Embryonic facial prominence (tissue), 1 donor: ENCODE data around the gene IQUB.
"Not testable (repeated sequence)": the region's sequence is repeated elsewhere in the genome, so short reads cannot be mapped to it uniquely, and the experiment has no call there.

Experiments used
- DNase-seq: peaks from one replicate; pipeline ENCODE4 v3.0.0-alpha.2; 2016; ENCODE audit errors: extremely low spot score

Gene IQUB

GRCh38 chr7:123492485-123492884 lies 41.9 kb downstream of the IQUB start:
- DNase-seq, result no peak

- no peak for DNase-seq
These were observed 48.7 kb downstream of the IQUB start for GRCh38 chr7:123485721-123486120.

- DNase-seq, result no peak
These were observed 49.2 kb downstream of the IQUB start for GRCh38 chr7:123485187-123485586.

GRCh38 chr7:123484199-123484598 lies 50.2 kb downstream of the IQUB start:
- DNase-seq, result no peak

GRCh38 chr7:123480107-123480506 lies 54.3 kb downstream of the IQUB start:
- DNase-seq, result no peak

GRCh38 chr7:123478056-123478455 lies 56.3 kb downstream of the IQUB start:
- not testable (repeated sequence) for DNase-seq

- DNase-seq, result no peak
These were observed 61.5 kb downstream of the IQUB start for GRCh38 chr7:123472750-123473445.

- DNase-seq, result no peak
These were observed 62.1 kb downstream of the IQUB start for GRCh38 chr7:123472327-123472726.

- DNase-seq, result no peak
These were observed 66.1 kb downstream of the IQUB start for GRCh38 chr7:123468303-123468702.

- DNase-seq, result no peak
These were observed 70.5 kb downstream of the IQUB start for GRCh38 chr7:123463890-123464289.

GRCh38 chr7:123460616-123461015 lies 73.8 kb downstream of the IQUB start:
- DNase-seq, result no peak

GRCh38 chr7:123455965-123456470 lies 78.4 kb downstream of the IQUB start:
- no peak for DNase-seq

- DNase-seq, result no peak
These were observed 94.3 kb downstream of the IQUB start for GRCh38 chr7:123440101-123440548.

GRCh38 chr7:123439191-123439590 lies 95.2 kb downstream of the IQUB start:
- no peak for DNase-seq

- DNase-seq, result no peak
These were observed 96.9 kb downstream of the IQUB start for GRCh38 chr7:123437447-123437995.

GRCh38 chr7:123435080-123435700 lies 99.2 kb downstream of the IQUB start:
- DNase-seq, result no peak

GRCh38 chr7:123433665-123434064 lies 100.7 kb downstream of the IQUB start:
- DNase-seq, result no peak

GRCh38 chr7:123432601-123433000 lies 101.8 kb downstream of the IQUB start:
- DNase-seq, result no peak

- no peak for DNase-seq
These were observed 103.2 kb downstream of the IQUB start for GRCh38 chr7:123431075-123431614.

GRCh38 chr7:123425246-123425645 lies 109.1 kb downstream of the IQUB start:
- no peak for DNase-seq

GRCh38 chr7:123424463-123424862 lies 109.9 kb downstream of the IQUB start:
- DNase-seq, result no peak

- DNase-seq, result no peak
These were observed 110.8 kb downstream of the IQUB start for GRCh38 chr7:123423622-123424021.

GRCh38 chr7:123417580-123417979 lies 116.8 kb downstream of the IQUB start:
- no peak for DNase-seq
